Activated CD4-positive, alpha-beta T cell treated with anti-CD3 and anti-CD28 coated beads, Interleukin-2, amount 50 U/mL, for 24 hours (primary cell): Measurements from ENCODE around the gene SLC36A1.
"Not testable (repeated sequence)": the region's sequence is repeated elsewhere in the genome, so short reads cannot be mapped to it uniquely, and the experiment has no call there.

Experiments
- DNase-seq, 2 donors: peaks; one replicate each; pipeline ENCODE4 v3.0.0-alpha.2; 2020; ENCODE audit warnings: low read depth in 1 of 2, low spot score in 1 of 2

Gene SLC36A1

GRCh38 chr5:151447174-151448037 lies at the start of gene SLC36A1:
Gene SLC36A1 (plus strand): TSS chr5:151447603. CDS start chr5:151458793, 11,190 bp downstream.
- DNase-seq: peak; percentile 94 to 97

DNA sequence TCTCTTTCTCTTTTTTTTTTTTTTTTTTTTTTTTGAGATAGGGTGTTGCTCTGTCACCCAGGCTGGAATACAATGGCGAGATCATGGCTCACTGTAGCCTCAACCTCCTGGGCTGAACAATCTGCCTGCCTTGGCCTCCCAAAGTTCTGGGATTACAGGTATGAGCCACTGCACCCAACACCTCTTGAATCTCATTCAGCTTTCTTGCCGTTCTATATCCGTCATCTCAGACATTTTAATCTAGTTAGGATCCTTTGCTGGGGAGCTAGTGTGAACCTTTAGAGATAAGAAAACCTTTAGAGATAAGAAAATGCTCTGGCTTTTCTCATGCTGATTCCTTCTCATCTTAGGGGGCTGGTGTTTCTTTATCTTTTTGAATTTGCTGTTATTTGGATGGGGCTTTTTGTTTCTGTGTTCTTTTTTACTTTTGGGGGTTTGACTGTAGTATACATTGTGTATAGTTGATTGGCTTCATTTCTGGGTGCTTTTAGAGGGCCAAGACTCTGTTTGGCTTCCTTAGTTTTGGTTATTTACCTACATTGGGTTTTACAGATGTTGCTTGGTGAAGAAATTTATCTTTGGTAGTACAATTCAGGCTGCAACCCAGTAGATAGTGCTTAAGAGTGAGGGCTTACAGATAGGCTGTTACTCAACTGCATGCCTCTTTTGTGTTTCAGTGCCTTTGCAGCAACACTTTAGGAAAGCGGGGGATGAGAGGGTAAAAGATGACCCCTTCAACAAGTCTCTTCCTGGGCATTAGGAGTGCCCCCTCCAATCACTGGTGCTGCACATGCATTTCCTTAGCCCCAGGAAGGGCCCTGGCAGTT lies 41.9 kb upstream of the SLC36A1 start:
- DNase-seq: no peak

DNA sequence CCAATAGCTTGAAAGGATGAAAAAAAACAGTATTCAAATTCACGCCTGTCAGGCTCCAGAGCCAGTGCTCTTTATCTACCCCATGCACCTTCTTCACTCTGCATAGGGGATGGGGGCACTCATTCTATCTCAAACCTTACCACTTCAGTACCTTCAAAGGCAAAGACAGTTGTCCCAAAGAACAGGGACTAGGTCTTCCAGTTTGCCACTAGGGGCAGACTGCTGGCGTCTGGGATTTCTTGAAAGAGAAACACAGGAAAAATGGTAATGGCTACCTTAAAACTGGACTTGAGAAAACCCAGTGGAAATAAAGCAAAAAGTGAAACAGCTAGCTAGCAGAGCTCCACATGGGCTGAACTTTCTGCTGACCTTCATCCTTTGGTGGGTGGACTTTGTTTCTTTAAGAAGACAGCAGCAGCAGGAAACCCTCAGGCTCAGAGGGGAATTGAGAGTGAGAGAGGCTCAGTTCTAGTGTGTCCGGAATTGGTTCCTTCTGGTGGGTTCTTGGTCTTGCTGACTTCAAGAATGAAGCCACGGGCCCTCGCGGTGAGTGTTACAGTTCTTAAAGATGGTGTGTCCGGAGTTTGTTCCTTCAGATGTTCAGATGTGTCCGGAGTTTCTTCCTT lies 41.0 kb upstream of the SLC36A1 start:
- DNase-seq: no peak

- no peak for DNase-seq
Measured at GRCh38 chr5:151408591-151409230, 38.7 kb upstream of the SLC36A1 start.

GRCh38 chr5:151413800-151414199 lies 33.6 kb upstream of the SLC36A1 start:
- DNase-seq: no peak

GRCh38 chr5:151414536-151414935 lies 32.9 kb upstream of the SLC36A1 start:
- DNase-seq: no peak

DNA sequence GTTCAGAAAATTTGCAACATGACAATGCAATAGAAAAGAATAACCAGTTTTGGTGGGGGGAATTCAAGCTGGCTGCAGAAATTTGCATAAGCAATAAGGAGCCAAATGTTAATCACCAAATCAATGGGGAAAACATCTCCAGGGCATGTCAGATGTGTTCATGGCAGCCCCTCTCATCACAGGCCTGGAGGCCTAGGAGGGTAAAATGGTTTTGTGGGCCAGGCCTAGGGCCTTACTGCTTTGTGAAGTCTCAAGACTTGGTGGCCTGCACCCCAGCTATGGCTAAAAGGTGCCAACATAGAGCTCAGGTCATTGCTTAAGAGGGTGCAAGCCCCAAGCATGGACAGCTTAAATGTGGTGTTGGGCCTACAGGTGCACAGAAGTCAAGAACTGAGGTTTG lies 29.7 kb upstream of the SLC36A1 start:
- DNase-seq: no peak

- no peak for DNase-seq
Measured at GRCh38 chr5:151420127-151420526, 27.3 kb upstream of the SLC36A1 start.

- no peak for DNase-seq
Measured at GRCh38 chr5:151424892-151425523, 22.4 kb upstream of the SLC36A1 start.

DNA sequence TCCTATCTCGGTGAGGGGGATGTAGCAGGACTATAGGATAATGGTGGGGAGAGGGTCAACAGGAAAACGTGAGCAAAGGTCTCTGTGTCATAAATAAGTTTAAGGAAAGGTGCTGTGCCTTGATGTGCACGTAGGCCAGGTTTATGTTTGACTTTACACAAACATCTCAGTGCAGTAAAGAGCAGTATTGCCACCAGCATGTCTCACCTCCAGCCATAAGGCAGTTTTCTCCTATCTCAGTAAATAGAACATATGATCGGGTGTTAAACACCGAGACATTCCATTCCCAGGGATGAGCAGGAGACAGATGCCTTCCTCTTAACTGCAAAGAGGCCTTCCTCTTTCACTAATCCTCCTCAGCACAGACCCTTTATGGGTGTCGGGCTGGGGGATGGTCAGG lies 21.1 kb upstream of the SLC36A1 start:
- not testable (repeated sequence) for DNase-seq

DNA sequence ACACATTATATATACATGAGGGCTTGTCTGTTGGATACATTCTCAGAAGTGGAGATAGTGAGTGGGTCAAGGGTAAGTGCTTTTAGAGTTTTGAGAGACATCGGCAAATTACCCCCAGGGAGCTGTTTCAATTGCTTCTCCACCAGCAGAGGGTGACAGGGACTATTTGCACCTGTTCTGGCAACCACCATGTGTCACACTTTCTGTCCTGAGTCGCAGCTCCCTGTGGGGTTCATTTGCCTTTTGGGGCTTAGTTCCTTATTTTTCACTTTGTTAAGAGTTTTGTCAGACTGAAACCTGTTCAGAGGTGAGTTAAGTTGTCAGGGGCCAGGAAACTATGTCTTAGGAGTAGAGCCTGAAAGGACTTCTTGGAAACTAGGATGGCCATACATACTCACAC lies 20.1 kb upstream of the SLC36A1 start:
- no peak for DNase-seq

DNA sequence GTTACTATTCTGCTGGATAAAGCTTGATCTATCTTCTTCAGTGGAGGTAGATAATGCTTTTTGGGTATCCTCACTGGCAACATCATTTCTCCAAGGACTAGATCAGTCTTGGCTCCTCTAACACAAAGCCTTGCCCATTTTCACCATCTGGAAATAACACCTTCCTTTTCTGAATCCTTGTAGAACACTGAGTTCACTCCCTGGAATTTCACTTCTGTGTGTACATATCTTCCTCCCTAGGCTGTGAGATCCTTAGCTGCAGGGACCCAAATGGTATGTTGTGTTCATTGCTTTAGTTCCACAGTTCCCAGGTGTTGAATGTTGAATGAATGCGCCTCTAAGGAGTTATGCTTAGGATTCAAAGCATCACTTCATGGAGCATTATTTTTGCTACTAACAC lies 16.7 kb upstream of the SLC36A1 start:
- DNase-seq: no peak

DNA sequence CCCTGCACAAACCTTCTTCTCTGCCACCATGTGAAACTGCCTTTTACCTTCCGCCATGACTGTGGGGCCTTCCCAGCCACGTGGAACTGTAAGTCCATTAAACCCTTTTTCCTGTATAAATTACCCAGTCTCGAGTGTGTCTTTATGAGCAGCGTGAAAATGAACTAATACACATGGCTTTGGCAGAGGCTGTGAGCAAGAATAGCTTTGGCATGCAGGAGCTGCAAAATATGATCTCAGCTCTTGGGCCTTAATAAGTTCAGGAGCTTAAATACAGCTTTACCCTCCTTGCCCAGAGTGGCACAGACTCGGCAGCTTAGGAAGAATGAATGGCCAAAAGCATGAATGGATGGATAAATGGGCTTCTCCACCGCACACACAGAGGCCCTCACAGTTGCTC lies 15.7 kb upstream of the SLC36A1 start:
- DNase-seq: no peak

DNA sequence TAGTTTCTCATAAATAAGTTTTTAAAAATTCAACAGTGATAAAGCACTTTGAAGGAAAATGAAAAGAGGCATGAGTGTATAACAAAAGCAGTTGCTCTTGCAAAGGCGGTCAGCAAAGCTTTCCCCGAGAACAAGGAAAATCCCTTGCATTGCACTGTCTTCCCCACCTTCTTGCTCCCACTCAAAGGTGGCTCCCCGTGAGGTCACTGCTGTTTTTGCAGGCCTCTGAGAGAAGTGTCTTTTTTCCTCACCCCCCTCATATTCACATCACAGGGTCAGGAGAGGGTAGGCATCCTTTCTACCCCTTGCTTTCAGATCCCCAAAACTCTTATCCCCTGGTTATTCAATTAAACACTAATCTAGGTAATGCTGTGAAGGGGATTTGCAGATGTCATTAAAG lies 15.2 kb upstream of the SLC36A1 start:
- no peak for DNase-seq

- no peak for DNase-seq
Measured at GRCh38 chr5:151434570-151435237, 12.7 kb upstream of the SLC36A1 start.

GRCh38 chr5:151448038-151448985 lies 909 bp downstream of the SLC36A1 start:
- DNase-seq: peak; percentile 2 to 4

- DNase-seq: no peak
Measured at GRCh38 chr5:151449297-151449696, 1.9 kb downstream of the SLC36A1 start.

DNA sequence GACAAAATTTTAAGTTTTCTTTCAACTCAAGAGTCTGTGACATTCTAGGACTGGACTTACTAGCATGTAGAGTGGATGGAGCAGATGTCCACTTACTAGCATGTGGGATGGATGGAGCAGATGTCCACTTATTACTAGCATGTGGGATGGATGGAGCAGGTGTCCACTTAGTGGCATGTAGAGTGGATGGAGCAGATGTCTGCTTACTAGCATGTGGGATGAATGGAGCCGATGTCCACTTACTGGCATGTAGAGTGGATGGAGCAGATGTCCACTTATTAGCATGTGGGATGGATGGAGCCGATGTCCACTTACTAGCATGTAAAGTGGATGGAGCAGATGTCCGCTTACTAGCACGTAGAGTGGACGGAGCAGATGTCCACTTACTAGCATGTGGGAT lies 2.4 kb downstream of the SLC36A1 start:
- no peak for DNase-seq

DNA sequence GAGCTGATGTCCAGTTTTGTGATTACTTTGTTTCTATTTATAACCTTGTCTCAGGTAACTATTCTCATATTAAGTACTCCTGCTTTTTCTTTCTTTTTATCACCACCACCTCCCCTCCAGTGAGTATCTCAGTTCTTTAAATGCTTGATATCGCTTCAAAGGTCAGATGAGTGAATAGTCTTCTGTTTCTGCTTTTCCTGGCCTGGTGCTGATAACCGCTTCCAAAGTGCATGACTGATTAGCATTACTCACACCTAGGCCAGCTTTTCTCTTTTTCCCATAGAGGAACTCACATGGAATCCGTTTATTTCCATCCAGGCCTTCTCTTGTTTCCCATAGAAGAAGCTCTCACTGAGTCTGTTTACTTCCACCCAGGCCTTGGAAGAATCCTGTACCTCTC lies 3.2 kb downstream of the SLC36A1 start:
- no peak for DNase-seq
